PC-3 (cell line): ENCODE measurements around the gene NTNG1. TPM values are rescaled to one million over a fixed set of nuclear protein-coding genes. Genes with fewer than 3 reads are reported as not detected.

ENCODE experiments used
- ATAC-seq: fragments of 200-7000 bp; cut with Tn5 transposase; 2 replicates; pipeline ENCODE4 v1.9.1; 2020; ENCODE audit warnings: mild to moderate bottlenecking, moderate library complexity
- BruUV-seq: library from RNA; stranded (reverse); fragments of 400-500 nt; replicated peaks from 2 replicates; lab custom pipeline; 2021; lab: Mats Ljungman, UMichigan
- CTCF ChIA-PET: fragments of 300-600 bp; sonication (Branson Sonifier 250); formaldehyde crosslinking; loops from one replicate; lab custom pipeline; 2022; ENCODE audit warnings: antibody characterized with exemption; lab: Charles Lee
- POLR2A ChIA-PET: fragments of 300-600 bp; sonication (Branson Sonifier 250); formaldehyde crosslinking; loops from one replicate; lab custom pipeline; 2022; ENCODE audit warnings: antibody characterized with exemption; ENCODE audit not compliant: unreplicated experiment; lab: Charles Lee
- DNase-seq: peaks from one replicate; pipeline ENCODE4 v3.0.0-alpha.2; 2015
- H2AFZ ChIP-seq: fragments of 300-600 bp; sonication (generic); 2 replicates; pipeline ENCODE4 v1.6.0; 2016; ENCODE audit warnings: antibody characterized with exemption, low read length
- H3F3A ChIP-seq: fragments of 300-600 bp; sonication (generic); one replicate; pipeline ENCODE4 v1.6.0; 2017; ENCODE audit warnings: antibody characterized with exemption, low read length, control low read depth, mild to moderate bottlenecking; ENCODE audit not compliant: unreplicated experiment
- H3K27ac ChIP-seq: fragments of 300-600 bp; sonication (generic); 2 replicates; pipeline ENCODE4 v1.5.1; 2016; ENCODE audit warnings: mild to moderate bottlenecking, low read length
- H3K27me3 ChIP-seq: fragments of 300-600 bp; sonication (generic); 2 replicates; pipeline ENCODE4 v1.6.1; 2016; ENCODE audit warnings: low read length, mixed read lengths
- H3K36me3 ChIP-seq: fragments of 300-600 bp; sonication (generic); 2 replicates; pipeline ENCODE4 v1.6.1; 2016; ENCODE audit warnings: low read depth, mixed run types, low read length, mixed read lengths
- H3K4me1 ChIP-seq: fragments of 300-600 bp; sonication (generic); 2 replicates; pipeline ENCODE4 v1.5.1; 2016; ENCODE audit warnings: low read length; ENCODE audit not compliant: insufficient read depth
- H3K4me2 ChIP-seq: fragments of 300-600 bp; sonication (generic); 2 replicates; pipeline ENCODE4 v1.6.0; 2016; ENCODE audit warnings: low read length
- H3K4me3 ChIP-seq: fragments of 300-600 bp; sonication (generic); 2 replicates; pipeline ENCODE4 v1.5.1; 2016; ENCODE audit warnings: mild to moderate bottlenecking, low read length, mixed read lengths
- H3K79me2 ChIP-seq: fragments of 300-600 bp; sonication (generic); 2 replicates; pipeline ENCODE4 v1.6.1; 2017; ENCODE audit warnings: low read length, mixed read lengths
- H3K9ac ChIP-seq: fragments of 300-600 bp; sonication (generic); 2 replicates; pipeline ENCODE4 v1.6.0; 2016; ENCODE audit warnings: mild to moderate bottlenecking, low read length
- H3K9me2 ChIP-seq: fragments of 300-600 bp; sonication (generic); replicated peaks from 2 replicates; pipeline ENCODE4 v1.6.1; 2016; ENCODE audit warnings: mixed run types, low read length, mixed read lengths
- H3K9me3 ChIP-seq: fragments of 300-600 bp; sonication (generic); 2 replicates; pipeline ENCODE4 v1.6.1; 2016; ENCODE audit warnings: low read length, mixed read lengths
- H4K20me1 ChIP-seq: fragments of 300-600 bp; sonication (generic); 2 replicates; pipeline ENCODE4 v1.6.1; 2016; ENCODE audit warnings: low read length, mixed read lengths
- EZH2 ChIP-seq: fragments of 300-600 bp; sonication (generic); IDR thresholded peaks from one replicate; pipeline ENCODE4 v1.6.1; 2017; ENCODE audit warnings: antibody characterized with exemption, mild to moderate bottlenecking, low read length; ENCODE audit not compliant: unreplicated experiment
- EZH2phosphoT487 ChIP-seq: fragments of 300-600 bp; sonication (generic); IDR thresholded peaks from 2 replicates; pipeline ENCODE4 v1.6.1; 2018; ENCODE audit warnings: mild to moderate bottlenecking, antibody characterized with exemption, low read length, borderline replicate concordance
- intact Hi-C: fragments of 100-400 bp; cut with micrococcal nuclease; formaldehyde crosslinking; loops from 2 replicates; pipeline ENCODE4 v1.9.0; 2023
- total RNA-seq: library from RNA; depleted of rRNA; stranded (reverse); fragments of >200 nt; gene quantifications from 2 replicates; pipeline ENCODE4 v1.2.3, GENCODE V29; 2014
- TF ChIP-seq, protein P1 (sequence below): fragments of 300-600 bp; sonication (generic); conservative IDR thresholded peaks from 2 replicates; pipeline ENCODE4 v1.5.1; 2017; ENCODE audit warnings: antibody characterized with exemption, low read depth, mild to moderate bottlenecking, low read length

Gene NTNG1
- total RNA-seq, 1 experiment from 2014 or later = 6.7 TPM

- POLR2A ChIA-PET = no interaction called here
- Histone ChIP-seq H3K36me3 (no peaks in the 10 kb centered on the region), H3K79me2 (no peaks in the 10 kb centered on the region), H4K20me1 (no peaks in the 10 kb centered on the region), H3K4me3 (no peak overlapping the region), H3K4me1 (no peaks in the 10 kb centered on the region), H3K9me3 (no peaks in the 10 kb centered on the region), H3K27me3 (no peaks in the 10 kb centered on the region), H3K9ac (no peak overlapping the region), H3F3A (no peaks in the 10 kb centered on the region), H3K9me2 (no peaks in the 10 kb centered on the region), H3K27ac (no peak overlapping the region), H2AFZ (no peak overlapping the region), H3K4me2 (no peak overlapping the region)
- BruUV-seq = no TSS peak
- no peak for ATAC-seq
- TF ChIP-seq, protein P1, sequence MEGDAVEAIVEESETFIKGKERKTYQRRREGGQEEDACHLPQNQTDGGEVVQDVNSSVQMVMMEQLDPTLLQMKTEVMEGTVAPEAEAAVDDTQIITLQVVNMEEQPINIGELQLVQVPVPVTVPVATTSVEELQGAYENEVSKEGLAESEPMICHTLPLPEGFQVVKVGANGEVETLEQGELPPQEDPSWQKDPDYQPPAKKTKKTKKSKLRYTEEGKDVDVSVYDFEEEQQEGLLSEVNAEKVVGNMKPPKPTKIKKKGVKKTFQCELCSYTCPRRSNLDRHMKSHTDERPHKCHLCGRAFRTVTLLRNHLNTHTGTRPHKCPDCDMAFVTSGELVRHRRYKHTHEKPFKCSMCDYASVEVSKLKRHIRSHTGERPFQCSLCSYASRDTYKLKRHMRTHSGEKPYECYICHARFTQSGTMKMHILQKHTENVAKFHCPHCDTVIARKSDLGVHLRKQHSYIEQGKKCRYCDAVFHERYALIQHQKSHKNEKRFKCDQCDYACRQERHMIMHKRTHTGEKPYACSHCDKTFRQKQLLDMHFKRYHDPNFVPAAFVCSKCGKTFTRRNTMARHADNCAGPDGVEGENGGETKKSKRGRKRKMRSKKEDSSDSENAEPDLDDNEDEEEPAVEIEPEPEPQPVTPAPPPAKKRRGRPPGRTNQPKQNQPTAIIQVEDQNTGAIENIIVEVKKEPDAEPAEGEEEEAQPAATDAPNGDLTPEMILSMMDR = no peak
- TF ChIP-seq EZH2phosphoT487 (no peak), EZH2 (no peak)
- CTCF ChIA-PET = no interaction called here
- DNase-seq = no peak
- intact Hi-C loops = no loop called here
Observed at GRCh38 chr1:107442551-107442950, 301.7 kb downstream of the NTNG1 start.

DNA sequence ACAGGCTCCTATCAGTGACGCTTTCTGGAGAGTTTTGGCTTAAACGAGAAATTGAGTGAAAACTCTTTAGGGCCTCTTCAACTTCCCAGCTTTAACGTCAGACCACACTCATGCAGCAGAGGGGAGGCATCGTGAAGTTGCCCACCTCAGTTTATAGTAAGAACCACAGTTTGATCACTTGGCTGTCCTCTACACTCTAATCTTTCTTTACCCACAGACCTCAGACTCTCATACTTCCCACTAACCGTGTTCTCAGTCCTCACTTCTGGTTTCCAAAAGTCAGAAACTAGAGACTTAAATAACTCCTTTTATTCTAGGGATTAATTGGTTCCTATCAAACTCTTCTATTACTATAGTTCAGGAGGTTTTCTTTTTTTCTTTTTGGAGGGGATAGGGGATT lies 302.2 kb downstream of the NTNG1 start:
- intact Hi-C loops = no loop called here
- TF ChIP-seq, protein P1 = no peak
- TF ChIP-seq EZH2 (no peak), EZH2phosphoT487 (no peak)
- Histone ChIP-seq H3K9me3 (no peaks in the 10 kb centered on the region), H4K20me1 (no peaks in the 10 kb centered on the region), H3K79me2 (no peaks in the 10 kb centered on the region), H3K9ac (no peak overlapping the region), H3K4me2 (no peak overlapping the region), H3F3A (no peaks in the 10 kb centered on the region), H3K36me3 (no peaks in the 10 kb centered on the region), H2AFZ (no peak overlapping the region), H3K4me1 (no peaks in the 10 kb centered on the region), H3K27me3 (no peaks in the 10 kb centered on the region), H3K9me2 (no peaks in the 10 kb centered on the region), H3K27ac (no peak overlapping the region), H3K4me3 (no peak overlapping the region)
- BruUV-seq = no TSS peak
- ATAC-seq = no peak
- no peak for DNase-seq
- CTCF ChIA-PET = no interaction called here
- POLR2A ChIA-PET = no interaction called here

GRCh38 chr1:107443860-107444259 lies 303.0 kb downstream of the NTNG1 start:
- Histone ChIP-seq H3K4me2 (no peak overlapping the region), H3K4me3 (no peak overlapping the region), H3K4me1 (no peaks in the 10 kb centered on the region), H2AFZ (no peak overlapping the region), H3K9ac (no peak overlapping the region), H3K79me2 (no peaks in the 10 kb centered on the region), H3K9me2 (no peaks in the 10 kb centered on the region), H4K20me1 (no peaks in the 10 kb centered on the region), H3K9me3 (no peaks in the 10 kb centered on the region), H3K36me3 (no peaks in the 10 kb centered on the region), H3K27ac (no peak overlapping the region), H3K27me3 (no peaks in the 10 kb centered on the region), H3F3A (no peaks in the 10 kb centered on the region)
- ChIA-PET POLR2A (no interaction called here), CTCF (interaction anchor here (0.6 kb wide), 1 partner anchor 19 kb away, joined by 4 read pairs; no protein-coding TSS in a partner anchor)
- ATAC-seq = no peak
- no peak for DNase-seq
- no TSS peak for BruUV-seq
- intact Hi-C loops = no loop called here
- TF ChIP-seq, protein P1 = no peak
- no peak for TF ChIP-seq EZH2phosphoT487
- TF ChIP-seq EZH2 = no peak
